HFFc6 (cell line): Measurements from ENCODE around the gene ADRA2C. TPM values are rescaled to one million over a fixed set of nuclear protein-coding genes. Genes with fewer than 3 reads are reported as not detected.

Experiments
- DNase-seq: peaks from one replicate; pipeline ENCODE4 v3.0.0-alpha.2; 2018
- H3K27ac Mint-ChIP-seq: 2 replicates; pipeline ENCODE4 v1.8.0; 2020; ENCODE audit warnings: mild to moderate bottlenecking, mixed read lengths
- H3K27me3 Mint-ChIP-seq: 2 replicates; pipeline ENCODE4 v1.8.0; 2021; ENCODE audit warnings: mild to moderate bottlenecking, moderate library complexity, mixed read lengths; ENCODE audit not compliant: insufficient read depth
- H3K36me3 Mint-ChIP-seq: 2 replicates; pipeline ENCODE4 v1.8.0; 2021; ENCODE audit warnings: low read depth, mixed read lengths
- H3K4me1 Mint-ChIP-seq: 2 replicates; pipeline ENCODE4 v1.8.0; 2020; ENCODE audit warnings: low read depth, mixed read lengths
- H3K4me3 Mint-ChIP-seq: 2 replicates; pipeline ENCODE4 v1.8.0; 2020; ENCODE audit warnings: mild to moderate bottlenecking, moderate library complexity, mixed read lengths
- H3K9me3 Mint-ChIP-seq: 2 replicates; pipeline ENCODE4 v1.8.0; 2020; ENCODE audit warnings: mild to moderate bottlenecking, mixed read lengths
- total RNA-seq, 6 experiments: library from RNA; stranded (reverse); fragmentation: NEBNext Ultra II Directional; extraction: Animal tissue kit (Norgen Biotek cat#: 25700); gene quantifications; 2 replicates in 1 of 6; 3 replicates in 5 of 6; pipeline ENCODE4 v1.2.3, GENCODE V29; 2021
- TF ChIP-seq, protein P1 (sequence below): fragments of 200-600 bp; sonication (generic); IDR thresholded peaks from 2 replicates; pipeline ENCODE4 v1.5.0; 2021; ENCODE audit warnings: antibody characterized with exemption, mild to moderate bottlenecking

ADRA2C gene
- total RNA-seq, 6 experiments from 2014 or later, result 0.23 to 0.43 (median 0.26) TPM

DNA sequence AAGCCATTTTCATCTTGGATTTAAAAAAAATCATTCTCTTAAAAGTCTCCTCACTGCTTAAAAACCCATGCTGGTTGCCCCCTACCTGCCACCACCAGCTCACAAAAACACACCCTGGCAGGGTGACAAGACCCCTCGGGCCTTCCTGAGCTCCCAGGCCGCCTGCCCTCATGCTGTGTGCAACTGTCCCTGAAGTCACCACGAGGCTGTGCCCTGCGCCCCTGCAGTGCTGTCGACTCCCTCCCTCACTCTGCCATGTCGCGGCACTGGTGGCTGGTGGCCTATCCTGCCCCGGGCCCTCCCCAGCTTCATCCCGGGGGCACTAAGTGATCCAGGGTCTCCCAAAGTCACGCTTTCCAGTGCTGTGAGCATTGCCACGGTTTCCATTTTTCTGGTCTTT, 46.3 kb upstream of the ADRA2C start:
- no peak overlapping the region for H3K27ac Mint-ChIP-seq
- no peak for DNase-seq
- H3K27me3 Mint-ChIP-seq, result peaks cover 39% of the 10 kb centered on the region
- TF ChIP-seq, protein P1, sequence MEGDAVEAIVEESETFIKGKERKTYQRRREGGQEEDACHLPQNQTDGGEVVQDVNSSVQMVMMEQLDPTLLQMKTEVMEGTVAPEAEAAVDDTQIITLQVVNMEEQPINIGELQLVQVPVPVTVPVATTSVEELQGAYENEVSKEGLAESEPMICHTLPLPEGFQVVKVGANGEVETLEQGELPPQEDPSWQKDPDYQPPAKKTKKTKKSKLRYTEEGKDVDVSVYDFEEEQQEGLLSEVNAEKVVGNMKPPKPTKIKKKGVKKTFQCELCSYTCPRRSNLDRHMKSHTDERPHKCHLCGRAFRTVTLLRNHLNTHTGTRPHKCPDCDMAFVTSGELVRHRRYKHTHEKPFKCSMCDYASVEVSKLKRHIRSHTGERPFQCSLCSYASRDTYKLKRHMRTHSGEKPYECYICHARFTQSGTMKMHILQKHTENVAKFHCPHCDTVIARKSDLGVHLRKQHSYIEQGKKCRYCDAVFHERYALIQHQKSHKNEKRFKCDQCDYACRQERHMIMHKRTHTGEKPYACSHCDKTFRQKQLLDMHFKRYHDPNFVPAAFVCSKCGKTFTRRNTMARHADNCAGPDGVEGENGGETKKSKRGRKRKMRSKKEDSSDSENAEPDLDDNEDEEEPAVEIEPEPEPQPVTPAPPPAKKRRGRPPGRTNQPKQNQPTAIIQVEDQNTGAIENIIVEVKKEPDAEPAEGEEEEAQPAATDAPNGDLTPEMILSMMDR, result no peak
- peaks cover 16% of the 10 kb centered on the region for H3K9me3 Mint-ChIP-seq
- H3K4me3 Mint-ChIP-seq, result no peak overlapping the region
- H3K36me3 Mint-ChIP-seq, result peaks cover 5% of the 10 kb centered on the region
- no peaks in the 10 kb centered on the region for H3K4me1 Mint-ChIP-seq

DNA sequence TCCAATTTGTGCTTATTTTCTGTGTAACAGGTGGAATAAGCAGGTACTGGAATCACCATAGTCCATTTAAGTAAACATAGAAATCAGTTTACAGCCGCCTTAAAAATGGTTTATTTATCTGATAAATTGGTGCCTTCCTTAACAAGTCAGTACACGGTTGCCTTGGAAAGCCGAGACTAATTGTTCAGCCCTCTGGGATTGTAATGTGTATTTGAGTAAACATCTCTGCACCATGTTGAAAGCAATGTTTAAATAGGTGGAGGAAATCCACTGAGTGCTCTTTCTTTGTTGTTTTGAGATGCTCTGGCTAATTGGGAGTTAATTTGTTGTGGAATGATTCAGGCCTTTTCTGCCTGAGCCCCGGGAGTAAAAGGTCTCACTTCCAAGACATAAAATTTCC, 45.7 kb upstream of the ADRA2C start:
- DNase-seq, result no peak
- Mint-ChIP-seq H3K4me3 (no peak overlapping the region), H3K27me3 (peaks cover 40% of the 10 kb centered on the region), H3K9me3 (peaks cover 16% of the 10 kb centered on the region), H3K36me3 (peaks cover 5% of the 10 kb centered on the region), H3K4me1 (no peaks in the 10 kb centered on the region), H3K27ac (no peak overlapping the region)
- TF ChIP-seq, protein P1, result no peak

DNA sequence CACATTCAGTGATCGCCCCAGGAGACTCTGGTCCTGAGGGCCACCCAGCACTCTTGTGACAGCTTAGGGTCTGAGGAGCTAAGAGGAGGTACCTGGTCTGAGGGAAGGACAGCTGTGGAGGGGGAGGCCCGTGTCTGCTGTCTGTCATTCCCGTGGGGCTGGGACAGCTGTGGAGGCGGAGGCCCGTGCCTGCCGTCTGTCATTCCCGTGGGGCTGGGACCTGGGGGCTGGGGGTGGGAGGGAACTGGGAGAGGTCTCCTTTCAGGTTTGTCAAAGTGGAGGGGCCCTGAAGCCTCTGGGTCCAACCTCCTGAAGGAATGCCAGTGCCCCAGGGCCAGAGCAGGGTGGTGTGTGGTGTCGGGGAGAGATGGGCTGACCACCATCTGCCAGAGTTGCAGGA, 45.0 kb upstream of the ADRA2C start:
- DNase-seq, result no peak
- Mint-ChIP-seq H3K4me3 (no peak overlapping the region), H3K27me3 (peaks cover 38% of the 10 kb centered on the region), H3K9me3 (peaks cover 16% of the 10 kb centered on the region), H3K4me1 (no peaks in the 10 kb centered on the region), H3K27ac (no peak overlapping the region), H3K36me3 (peaks cover 5% of the 10 kb centered on the region)
- TF ChIP-seq, protein P1, result no peak

DNA sequence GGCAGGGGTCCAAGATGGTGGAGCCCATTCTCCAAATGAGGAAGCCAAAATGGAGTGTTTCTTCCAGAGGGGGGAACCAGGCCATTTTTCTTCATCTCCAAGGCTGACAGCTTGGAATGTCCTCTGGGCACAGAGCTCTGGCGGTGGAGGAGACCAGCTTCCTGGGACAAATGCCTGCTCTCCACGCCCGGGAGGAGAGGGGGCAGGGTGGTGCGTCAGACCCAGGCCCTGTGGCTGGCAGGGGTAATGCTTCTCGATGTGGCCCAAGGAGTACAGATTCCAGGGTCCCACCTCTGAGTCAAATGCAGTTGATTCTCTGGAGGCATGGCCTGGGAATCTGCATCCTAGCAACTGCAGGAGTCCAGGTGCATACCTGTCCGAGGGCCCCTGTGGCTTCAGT, 44.6 kb upstream of the ADRA2C start:
- H3K27me3 Mint-ChIP-seq, result peaks cover 41% of the 10 kb centered on the region
- TF ChIP-seq, protein P1, result no peak
- no peak overlapping the region for H3K4me3 Mint-ChIP-seq
- no peak overlapping the region for H3K27ac Mint-ChIP-seq
- peaks cover 16% of the 10 kb centered on the region for H3K9me3 Mint-ChIP-seq
- peaks cover 5% of the 10 kb centered on the region for H3K36me3 Mint-ChIP-seq
- DNase-seq, result no peak
- H3K4me1 Mint-ChIP-seq, result no peaks in the 10 kb centered on the region

DNA sequence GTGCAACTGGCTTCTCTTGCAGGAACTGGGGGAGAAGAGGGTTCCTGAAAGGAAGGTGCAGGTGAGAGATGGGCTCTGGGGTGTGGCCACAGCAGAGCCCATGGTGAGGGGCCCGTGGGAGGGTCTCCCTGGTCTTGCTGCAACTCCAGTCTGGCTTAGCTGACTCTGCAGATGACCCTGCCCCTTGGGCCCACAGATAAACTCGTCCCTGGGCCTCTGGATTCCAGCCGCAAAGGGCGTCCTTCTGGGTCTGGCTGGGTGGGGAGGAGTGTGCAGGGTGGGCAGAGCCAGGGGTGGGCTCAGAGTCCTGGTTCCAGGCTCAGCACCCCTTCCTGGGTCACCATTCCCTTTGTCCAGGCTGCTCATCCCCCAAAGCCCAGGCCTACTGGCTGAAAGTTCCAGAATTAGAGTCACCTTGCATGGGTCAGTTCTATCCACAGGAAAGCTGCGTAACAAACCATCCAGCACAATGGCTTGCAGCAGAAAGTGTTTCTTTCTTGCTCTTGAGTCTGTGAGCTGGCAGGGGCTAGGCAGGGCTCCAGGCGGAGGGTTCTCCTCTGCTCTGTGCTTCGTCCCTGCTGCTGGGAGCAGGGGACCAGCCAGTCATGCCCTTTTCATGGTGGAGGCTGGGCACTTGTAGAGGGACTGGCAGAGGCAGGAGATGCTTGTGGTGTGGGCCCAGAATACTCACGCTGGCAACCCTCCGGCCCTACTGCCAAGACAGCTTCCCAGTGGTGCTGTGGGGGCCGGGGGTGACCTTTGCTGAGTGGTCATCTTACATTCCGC, 43.5 kb upstream of the ADRA2C start:
- no peak overlapping the region for H3K27ac Mint-ChIP-seq
- H3K9me3 Mint-ChIP-seq, result peaks cover 15% of the 10 kb centered on the region
- TF ChIP-seq, protein P1, result no peak
- DNase-seq, result no peak
- peaks cover 5% of the 10 kb centered on the region for H3K36me3 Mint-ChIP-seq
- no peak overlapping the region for H3K4me3 Mint-ChIP-seq
- peaks cover 41% of the 10 kb centered on the region for H3K27me3 Mint-ChIP-seq
- H3K4me1 Mint-ChIP-seq, result no peaks in the 10 kb centered on the region
